DMS153 treated with DMSO at 0.1 percent for 48 hours (cell line): ENCODE measurements around the gene DELE1.
"Not testable (repeated sequence)": the region's sequence is repeated elsewhere in the genome, so short reads cannot be mapped to it uniquely, and the experiment has no call there.

Experiments used
- DNase-seq: peaks from one replicate; lab custom pipeline; 2025; ENCODE audit not compliant: unreplicated experiment; lab: John Stamatoyannopoulos, UW

The DELE1 gene

GRCh38 chr5:141883892-141884318, 39.8 kb upstream of the DELE1 start:
- DNase-seq: no peak

DNA sequence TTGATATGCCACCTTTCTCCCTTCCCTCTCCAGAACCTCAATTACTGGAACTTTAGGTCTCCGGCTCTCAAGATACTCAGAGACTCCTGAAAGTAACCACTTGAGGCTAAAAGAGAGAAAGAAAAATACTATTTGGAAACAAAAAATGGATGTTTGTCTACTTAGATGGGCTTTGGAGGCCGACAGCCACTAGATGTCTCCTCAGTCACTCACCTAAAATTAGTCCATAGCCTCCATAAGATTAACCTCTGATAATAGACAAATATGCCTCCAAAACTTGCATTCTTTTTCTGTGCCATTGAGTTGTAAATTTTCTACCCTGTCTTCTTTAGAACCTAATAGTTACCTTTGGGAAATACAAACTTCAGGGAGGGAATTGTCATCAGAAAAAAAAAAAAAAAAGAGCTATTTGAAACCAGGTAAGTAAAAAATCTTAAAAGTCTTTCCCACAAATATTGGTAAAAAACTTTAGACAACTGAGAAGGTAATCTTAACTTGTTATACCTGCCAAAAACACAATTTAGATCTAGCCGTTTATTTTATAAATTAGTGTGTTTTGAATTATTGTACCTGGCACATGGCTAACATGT, 34.3 kb upstream of the DELE1 start:
- DNase-seq: no peak

DNA sequence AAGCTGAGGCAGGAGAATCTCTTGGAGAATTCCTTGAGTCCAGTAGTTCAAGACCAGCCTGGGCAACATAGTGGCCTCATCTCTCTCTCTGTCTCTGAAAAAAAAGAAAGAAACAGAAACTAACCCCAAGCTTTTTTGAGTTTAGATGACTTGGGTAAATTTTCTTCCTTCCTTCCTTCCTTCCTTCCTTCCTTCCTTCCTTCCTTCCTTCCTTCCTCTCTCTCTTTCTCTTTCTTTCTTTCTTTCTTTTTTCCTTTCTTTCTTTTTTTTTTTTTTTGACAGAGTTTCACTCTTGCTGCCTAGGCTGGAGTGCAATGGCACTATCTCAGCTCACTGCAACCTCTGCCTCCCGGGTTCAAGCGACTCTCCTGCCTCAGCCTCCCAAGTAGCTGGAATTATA, 33.2 kb upstream of the DELE1 start:
- DNase-seq: not testable (repeated sequence)

- DNase-seq: no peak
Measured at GRCh38 chr5:141897425-141897824, 26.2 kb upstream of the DELE1 start.

GRCh38 chr5:141898448-141899049, 25.1 kb upstream of the DELE1 start:
- no peak for DNase-seq

DNA sequence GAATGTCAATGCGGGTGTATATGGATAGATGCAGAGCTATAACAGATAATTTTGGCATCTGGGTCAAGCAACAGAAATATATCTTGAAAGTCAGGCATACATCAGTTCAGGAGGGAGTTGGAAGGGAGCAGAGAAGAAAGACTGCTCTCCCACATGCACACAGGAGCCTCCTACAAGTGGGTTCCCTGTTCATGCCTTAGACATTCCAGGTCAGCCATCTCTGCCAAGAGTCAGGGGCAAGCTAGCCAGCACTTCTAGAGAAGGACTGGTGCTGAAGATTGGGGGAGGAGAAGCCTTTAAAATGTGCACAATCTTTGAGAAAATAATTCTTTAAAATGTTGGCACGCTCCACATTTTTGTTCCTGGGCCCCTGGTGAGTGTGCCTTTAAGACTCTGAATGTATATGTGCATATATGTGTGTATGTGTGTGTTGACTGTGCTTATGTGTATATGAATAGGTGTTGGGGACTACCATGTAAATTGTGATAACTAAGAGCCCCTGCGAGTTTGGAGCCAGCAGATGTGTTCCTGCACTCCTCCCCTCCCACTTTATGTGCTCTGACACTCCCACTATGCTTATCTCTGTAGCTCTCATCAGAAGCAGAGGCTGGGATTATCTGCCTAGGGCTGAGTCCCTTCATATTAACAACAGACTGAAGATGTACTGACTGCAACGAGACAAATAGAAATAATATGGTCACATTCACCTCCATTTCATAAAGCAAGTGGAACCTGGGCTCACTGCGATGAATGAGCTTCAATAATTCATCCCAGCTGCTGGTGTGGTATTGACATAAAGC, 21.5 kb upstream of the DELE1 start:
- DNase-seq: no peak

- DNase-seq: no peak
Measured at GRCh38 chr5:141903261-141903660, 20.4 kb upstream of the DELE1 start.

GRCh38 chr5:141904551-141904950, 19.1 kb upstream of the DELE1 start:
- no peak for DNase-seq

GRCh38 chr5:141906517-141906916, 17.2 kb upstream of the DELE1 start:
- no peak for DNase-seq

GRCh38 chr5:141906972-141907371, 16.7 kb upstream of the DELE1 start:
- DNase-seq: no peak

- DNase-seq: no peak
Measured at GRCh38 chr5:141908796-141909195, 14.9 kb upstream of the DELE1 start.

DNA sequence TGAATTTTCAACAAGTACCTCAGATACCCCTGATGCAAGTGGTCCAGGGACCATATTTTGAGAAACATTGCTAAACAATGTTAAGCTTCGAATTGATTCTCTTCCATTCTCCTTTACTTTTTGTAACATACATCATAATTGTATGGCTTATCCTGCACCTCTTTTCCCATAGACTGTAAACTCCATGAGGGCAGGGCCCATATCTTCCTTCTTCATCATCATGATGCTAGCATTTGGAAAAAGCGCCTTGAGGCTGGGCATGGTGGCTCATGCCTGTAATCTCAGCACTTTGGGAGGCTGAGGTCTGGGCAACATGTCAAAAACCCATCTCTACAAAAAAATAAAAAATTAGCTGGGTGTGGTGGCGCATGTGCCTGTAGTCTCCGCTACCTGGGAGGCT, 14.5 kb upstream of the DELE1 start:
- DNase-seq: no peak

DNA sequence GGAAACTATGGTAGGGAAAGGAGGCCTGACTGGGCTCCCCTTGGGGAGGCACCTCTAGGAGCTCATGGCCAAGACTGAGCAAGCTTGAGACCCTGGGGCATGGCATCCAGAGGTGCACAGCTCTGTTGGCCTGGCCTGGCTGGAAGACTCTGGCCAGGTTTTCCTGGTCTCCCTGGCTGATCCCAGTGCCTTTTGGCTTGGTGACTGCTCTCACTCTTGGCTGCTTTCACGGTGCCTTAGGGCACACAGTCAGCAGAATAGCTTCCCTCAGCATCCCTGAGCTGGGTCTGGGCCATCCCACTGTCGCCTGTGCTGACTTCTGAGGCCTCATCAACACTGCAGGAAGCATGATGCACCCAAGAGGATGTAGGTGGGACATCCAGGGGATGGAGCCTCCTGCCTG, 13.4 kb upstream of the DELE1 start:
- no peak for DNase-seq

DNA sequence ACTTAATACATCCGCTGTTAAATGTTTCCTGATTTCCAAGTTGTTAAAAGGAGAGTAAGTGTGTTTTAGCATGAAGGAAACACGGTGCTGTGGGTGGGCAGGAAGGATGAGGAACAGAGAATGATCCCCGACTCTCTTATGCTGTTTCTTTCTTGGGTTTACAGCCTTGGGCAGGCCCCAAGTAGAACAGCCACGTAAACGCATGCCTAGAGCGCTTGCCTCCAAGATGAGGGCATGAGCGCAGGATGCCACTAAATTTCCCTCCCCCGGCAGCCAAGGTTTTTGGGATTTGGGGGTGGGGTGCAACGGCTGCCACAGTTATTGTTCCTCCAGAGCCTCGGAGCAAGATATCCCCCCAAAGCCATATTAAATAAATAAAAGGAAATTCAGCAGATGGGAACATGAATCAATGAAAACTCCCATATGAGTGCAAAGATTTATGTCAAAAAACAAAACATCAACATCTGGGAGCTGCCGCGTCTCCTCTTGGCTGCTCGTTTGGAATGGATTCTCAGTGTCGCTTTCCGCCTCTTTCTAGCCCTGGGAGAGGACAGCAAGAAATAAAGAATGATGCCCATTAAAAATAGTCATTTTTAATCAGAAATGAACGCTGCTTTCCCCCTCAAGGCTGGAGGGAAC, 10.0 kb upstream of the DELE1 start:
- DNase-seq: no peak

GRCh38 chr5:141914199-141914743, 9.4 kb upstream of the DELE1 start:
- DNase-seq: no peak

- DNase-seq: no peak
Measured at GRCh38 chr5:141914797-141915196, 8.9 kb upstream of the DELE1 start.

GRCh38 chr5:141915881-141916336, 7.8 kb upstream of the DELE1 start:
- no peak for DNase-seq

- no peak for DNase-seq
Measured at GRCh38 chr5:141916522-141916921, 7.1 kb upstream of the DELE1 start.

DNA sequence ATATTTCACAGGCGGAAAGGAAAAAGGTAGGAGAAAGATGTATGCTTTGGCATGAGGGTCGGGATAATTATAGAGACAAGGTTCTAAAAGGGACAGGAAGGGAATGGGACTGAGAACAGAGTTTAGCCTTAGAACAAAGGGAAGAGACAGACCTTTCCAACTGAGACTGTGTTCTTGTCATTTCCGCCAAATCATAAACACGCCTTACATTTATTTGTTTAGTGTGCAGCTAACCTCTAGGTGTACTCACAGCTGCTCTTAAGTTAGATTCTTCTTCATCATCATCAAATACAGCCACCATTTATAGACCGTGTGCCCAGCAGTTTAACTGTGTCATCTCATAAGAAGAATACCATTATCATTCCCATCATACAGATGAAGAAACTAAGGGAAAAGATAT, 5.9 kb upstream of the DELE1 start:
- no peak for DNase-seq

DNA sequence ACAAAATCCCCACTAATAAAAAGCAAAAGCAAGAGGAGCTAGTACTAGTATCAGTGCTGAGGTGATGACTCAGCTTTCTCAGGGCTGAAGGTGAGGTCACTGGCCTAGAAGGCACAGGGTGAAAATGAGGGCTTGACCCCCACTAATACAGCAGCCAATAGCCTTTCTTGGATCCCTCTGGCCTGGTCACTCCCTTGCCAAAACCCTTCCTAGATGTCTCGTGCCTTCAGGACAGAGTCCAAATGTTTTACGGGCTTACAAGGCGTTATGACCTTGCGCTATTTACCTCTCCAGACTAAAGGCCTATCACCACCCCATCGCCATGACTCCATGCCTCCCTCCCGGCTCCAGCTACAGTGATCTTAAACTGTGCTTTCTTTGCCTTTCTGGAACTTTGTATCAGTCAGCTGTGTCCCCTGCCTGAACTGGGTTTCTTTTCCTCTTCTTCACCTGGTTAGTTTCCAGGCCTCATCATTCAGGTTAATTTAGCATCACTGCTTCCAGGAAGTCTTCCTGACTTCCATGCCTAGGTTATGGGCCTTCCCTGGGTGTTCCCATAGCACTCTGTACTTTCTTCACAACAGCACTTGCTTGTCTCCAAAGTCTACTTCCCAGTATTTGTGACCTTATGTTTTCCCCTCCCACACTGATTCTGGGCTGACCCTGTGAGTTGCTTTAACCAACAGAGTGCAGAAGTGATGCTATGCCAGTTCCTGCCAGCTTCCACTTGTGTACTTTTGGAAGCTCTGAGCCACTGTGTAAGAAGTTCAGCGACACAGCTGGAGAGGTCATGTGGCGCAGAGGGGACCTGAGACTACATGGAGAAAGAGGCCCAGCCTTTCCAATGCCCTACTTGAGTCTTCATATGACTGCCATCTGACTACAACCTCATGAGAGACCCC, 4.2 kb upstream of the DELE1 start:
- no peak for DNase-seq
